GM12878 (cell line): Measurements from ENCODE around the gene ANGEL2. TPM values are rescaled to one million over a fixed set of nuclear protein-coding genes. Genes with fewer than 3 reads are reported as not detected.
A peak's percentile ranks its signal among the peaks of the same experiment; 100 is the strongest.

ENCODE experiments used
- BRCA1 ChIP-seq: IDR thresholded peaks from 2 replicates; pipeline ENCODE4 v1.6.1; 2011; ENCODE audit warnings: low read depth, low read length, improper control_type of control experiment
- CHD2 ChIP-seq: IDR thresholded peaks from 2 replicates; pipeline ENCODE4 v1.6.1; 2011; ENCODE audit warnings: low read depth, low read length, improper control_type of control experiment, borderline replicate concordance
- DPF2 ChIP-seq: fragments of 450-650 bp; IDR thresholded peaks from 2 replicates; pipeline ENCODE4 v1.6.1; 2017; ENCODE audit warnings: mild to moderate bottlenecking
- EGR1 ChIP-seq, 2 experiments: IDR thresholded peaks; 1 replicate in 1 of 2; 2 replicates in 1 of 2; pipeline ENCODE4 v1.6.1; 2011 to 2012; ENCODE audit warnings: low read depth in 2 of 2, low read length in 2 of 2, borderline replicate concordance in 1 of 2, mild to moderate bottlenecking in 1 of 2, moderate library complexity in 1 of 2
- ETV6 ChIP-seq, 2 experiments: fragments of 450-650 bp in 1 of 2; IDR thresholded peaks in 1 of 2; conservative IDR thresholded peaks in 1 of 2; 2 replicates each; pipeline ENCODE4 v1.6.1; 2014; ENCODE audit warnings: antibody characterized with exemption in 1 of 2, borderline replicate concordance in 1 of 2, low read depth in 1 of 2, mild to moderate bottlenecking in 1 of 2, moderate library complexity in 1 of 2
- IKZF2 ChIP-seq, 2 experiments: fragments of 450-650 bp; IDR thresholded peaks; 2 replicates each; pipeline ENCODE4 v1.6.1; 2017; ENCODE audit warnings: mild to moderate bottlenecking in 2 of 2, moderate library complexity in 2 of 2
- JUND ChIP-seq: IDR thresholded peaks from 2 replicates; pipeline ENCODE4 v1.6.1; 2012; ENCODE audit warnings: low read depth, mild to moderate bottlenecking, low read length, improper control_type of control experiment, moderate library complexity
- MTA2 ChIP-seq: fragments of 450-650 bp; IDR thresholded peaks from 2 replicates; pipeline ENCODE4 v1.6.1; 2016; ENCODE audit warnings: low read depth, mild to moderate bottlenecking, moderate library complexity
- MTA3 ChIP-seq: IDR thresholded peaks from 2 replicates; pipeline ENCODE4 v1.6.1; 2012; ENCODE audit warnings: low read length, inconsistent platforms, borderline replicate concordance
- NR2F1 ChIP-seq: fragments of 450-650 bp; conservative IDR thresholded peaks from 2 replicates; pipeline ENCODE4 v1.6.1; 2017; ENCODE audit warnings: mild to moderate bottlenecking
- PAX8 ChIP-seq: fragments of 450-650 bp; IDR thresholded peaks from 2 replicates; pipeline ENCODE4 v1.6.1; 2017; ENCODE audit warnings: mild to moderate bottlenecking, moderate library complexity
- RAD51 ChIP-seq: fragments of 450-650 bp; IDR thresholded peaks from 2 replicates; pipeline ENCODE4 v1.6.1; 2016; ENCODE audit warnings: moderate library complexity, mild to moderate bottlenecking, inconsistent platforms
- RFX5 ChIP-seq: IDR thresholded peaks from 2 replicates; pipeline ENCODE4 v1.6.1; 2011; ENCODE audit warnings: low read depth, low read length, improper control_type of control experiment
- TCF12 ChIP-seq: IDR thresholded peaks from 2 replicates; pipeline ENCODE4 v1.6.1; 2011; ENCODE audit warnings: low read depth, mild to moderate bottlenecking, low read length
- WRNIP1 ChIP-seq: IDR thresholded peaks from 2 replicates; pipeline ENCODE4 v1.6.1; 2011; ENCODE audit warnings: low read depth, low read length, improper control_type of control experiment, borderline replicate concordance
- ZBED1 ChIP-seq: IDR thresholded peaks from 2 replicates; pipeline ENCODE4 v1.6.1; 2016; ENCODE audit warnings: borderline replicate concordance
- ZNF622 ChIP-seq: fragments of 450-650 bp; IDR thresholded peaks from 2 replicates; pipeline ENCODE4 v1.6.1; 2017; ENCODE audit warnings: mild to moderate bottlenecking, inconsistent platforms
- ZSCAN29 ChIP-seq: fragments of 450-650 bp; IDR thresholded peaks from 2 replicates; pipeline ENCODE4 v1.6.1; 2017; ENCODE audit warnings: mild to moderate bottlenecking, moderate library complexity
- polyA plus RNA-seq, 11 experiments: library from polyadenylated mRNA; depleted of rRNA in 4 of 11; unstranded in 6 of 11; stranded (reverse) in 5 of 11; fragments of >200 nt; fragmentation: Nextera tagmentation in 4 of 11; fragmentation: Illumina TruSeq in 1 of 11; extraction: Ambion mirVana in 4 of 11; extraction: Trizol in 1 of 11; gene quantifications; 1 replicate in 1 of 11; 2 replicates in 10 of 11; pipeline versions ENCODE4 v1.2.1 to v1.2.3, GENCODE V29; 2011 to 2016; ENCODE audit warnings: inconsistent platforms in 2 of 11, missing spikeins in 2 of 11, low read depth in 1 of 11
- total RNA-seq, 4 experiments: library from RNA; depleted of rRNA in 3 of 4; stranded (reverse); fragments of >200 nt in 3 of 4; fragmentation: Illumina TruSeq in 1 of 4; extraction: Trizol in 1 of 4; gene quantifications; 2 replicates each; pipeline versions ENCODE4 v1.2.1 to v1.2.3, GENCODE V29; 2013 to 2021
- TF ChIP-seq, protein P1 (sequence below): IDR thresholded peaks from 2 replicates; pipeline ENCODE4 v1.6.1; 2011; ENCODE audit warnings: borderline replicate concordance, low read depth, mild to moderate bottlenecking, moderate library complexity, mixed read lengths, low read length; ENCODE audit not compliant: insufficient read depth; ENCODE audit errors: extremely low read length
- TF ChIP-seq, protein P2 (sequence below): fragments of 450-650 bp; IDR thresholded peaks from 2 replicates; pipeline ENCODE4 v1.6.1; 2017; ENCODE audit warnings: mild to moderate bottlenecking
- TF ChIP-seq, protein P3 (sequence below): fragments of 450-650 bp; IDR thresholded peaks from 2 replicates; pipeline ENCODE4 v1.6.1; 2016; ENCODE audit warnings: mild to moderate bottlenecking
- TF ChIP-seq, protein P4 (sequence below): IDR thresholded peaks from 2 replicates; pipeline ENCODE4 v1.6.1; 2012; ENCODE audit warnings: low read depth, low read length, improper control_type of control experiment
- TF ChIP-seq, protein P5 (sequence below): fragments of 450-650 bp; formaldehyde crosslinking; IDR thresholded peaks from 2 replicates; pipeline ENCODE4 v1.4.0; 2022; ENCODE audit warnings: mild to moderate bottlenecking, moderate library complexity

The ANGEL2 gene
- total and polyA plus RNA-seq, 10 of the 15 experiments (the other 5 are each of a cell fraction or from before 2014, with no cell fraction given): 6.3 to 53.9 (median 30.7) TPM

DNA sequence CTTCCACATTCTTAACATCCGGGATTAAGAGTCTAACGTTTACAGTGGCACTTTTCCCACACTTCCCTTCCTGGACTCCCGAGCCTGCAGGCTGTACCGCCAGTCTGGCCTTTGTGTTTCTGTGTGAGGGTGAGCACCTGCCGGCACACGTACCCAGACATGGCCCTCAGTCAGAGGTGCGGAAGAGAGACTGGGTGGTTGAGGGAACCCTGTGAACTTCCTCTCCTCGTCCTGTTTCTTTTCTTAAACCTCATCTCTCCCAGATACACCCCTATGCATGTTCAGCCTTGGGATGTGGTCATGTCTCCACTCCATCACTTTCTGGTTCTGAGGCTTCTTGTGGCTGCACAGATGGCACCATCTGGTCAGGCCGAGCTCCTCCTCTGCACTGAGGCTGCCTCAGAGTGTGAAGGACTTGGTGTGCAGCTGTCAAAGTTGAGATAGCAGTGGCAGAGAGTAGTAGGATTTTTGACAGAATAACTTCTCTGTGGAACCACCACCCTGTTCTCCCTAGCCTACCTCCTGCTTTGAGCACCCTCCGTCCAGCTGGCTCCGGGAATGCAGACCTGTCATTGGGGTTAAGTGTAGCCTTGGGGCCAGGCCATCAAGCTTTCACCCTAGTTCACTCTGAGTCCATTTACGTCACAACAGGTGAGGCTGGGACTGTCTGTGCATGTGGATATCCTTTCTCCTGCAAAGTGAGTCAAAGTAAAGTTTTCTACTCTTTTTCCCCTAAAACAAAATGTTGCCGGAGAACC lies 33.9 kb downstream of the ANGEL2 start (continued):
- TF ChIP-seq, protein P1, sequence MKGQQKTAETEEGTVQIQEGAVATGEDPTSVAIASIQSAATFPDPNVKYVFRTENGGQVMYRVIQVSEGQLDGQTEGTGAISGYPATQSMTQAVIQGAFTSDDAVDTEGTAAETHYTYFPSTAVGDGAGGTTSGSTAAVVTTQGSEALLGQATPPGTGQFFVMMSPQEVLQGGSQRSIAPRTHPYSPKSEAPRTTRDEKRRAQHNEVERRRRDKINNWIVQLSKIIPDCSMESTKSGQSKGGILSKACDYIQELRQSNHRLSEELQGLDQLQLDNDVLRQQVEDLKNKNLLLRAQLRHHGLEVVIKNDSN: no peak
- TF ChIP-seq, protein P2, sequence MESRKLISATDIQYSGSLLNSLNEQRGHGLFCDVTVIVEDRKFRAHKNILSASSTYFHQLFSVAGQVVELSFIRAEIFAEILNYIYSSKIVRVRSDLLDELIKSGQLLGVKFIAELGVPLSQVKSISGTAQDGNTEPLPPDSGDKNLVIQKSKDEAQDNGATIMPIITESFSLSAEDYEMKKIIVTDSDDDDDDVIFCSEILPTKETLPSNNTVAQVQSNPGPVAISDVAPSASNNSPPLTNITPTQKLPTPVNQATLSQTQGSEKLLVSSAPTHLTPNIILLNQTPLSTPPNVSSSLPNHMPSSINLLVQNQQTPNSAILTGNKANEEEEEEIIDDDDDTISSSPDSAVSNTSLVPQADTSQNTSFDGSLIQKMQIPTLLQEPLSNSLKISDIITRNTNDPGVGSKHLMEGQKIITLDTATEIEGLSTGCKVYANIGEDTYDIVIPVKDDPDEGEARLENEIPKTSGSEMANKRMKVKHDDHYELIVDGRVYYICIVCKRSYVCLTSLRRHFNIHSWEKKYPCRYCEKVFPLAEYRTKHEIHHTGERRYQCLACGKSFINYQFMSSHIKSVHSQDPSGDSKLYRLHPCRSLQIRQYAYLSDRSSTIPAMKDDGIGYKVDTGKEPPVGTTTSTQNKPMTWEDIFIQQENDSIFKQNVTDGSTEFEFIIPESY: no peak
- TF ChIP-seq NR2F1 (no peak), WRNIP1 (no peak), MTA2 (no peak), ETV6 (conservative IDR thresholded peaks at IDR 0.05 in 1 of 2, IDR thresholded peaks at IDR 0.05 in 1 of 2; ENCODE audit: borderline replicate concordance in 1 of 2, low read depth in 1 of 2) (no peak), ZSCAN29 (no peak), RFX5 (no peak), IKZF2 (IDR thresholded peaks at IDR 0.05) (peak in 1 of 2 experiments; percentile 40; a peak in 2 of 4 replicates), PAX8 (no peak), ZNF622 (no peak), MTA3 (no peak; the same call in 1 of the 2 replicates), DPF2 (no peak), TCF12 (peak; percentile 96), RAD51 (no peak), JUND (no peak), BRCA1 (no peak), EGR1 (IDR thresholded peaks at IDR 0.05; ENCODE audit: borderline replicate concordance in 1 of 2, low read depth in 2 of 2, low read length in 2 of 2) (no peak), ZBED1 (peak; percentile 70; the same call in 1 of the 2 replicates), CHD2 (no peak)
- TF ChIP-seq, protein P3, sequence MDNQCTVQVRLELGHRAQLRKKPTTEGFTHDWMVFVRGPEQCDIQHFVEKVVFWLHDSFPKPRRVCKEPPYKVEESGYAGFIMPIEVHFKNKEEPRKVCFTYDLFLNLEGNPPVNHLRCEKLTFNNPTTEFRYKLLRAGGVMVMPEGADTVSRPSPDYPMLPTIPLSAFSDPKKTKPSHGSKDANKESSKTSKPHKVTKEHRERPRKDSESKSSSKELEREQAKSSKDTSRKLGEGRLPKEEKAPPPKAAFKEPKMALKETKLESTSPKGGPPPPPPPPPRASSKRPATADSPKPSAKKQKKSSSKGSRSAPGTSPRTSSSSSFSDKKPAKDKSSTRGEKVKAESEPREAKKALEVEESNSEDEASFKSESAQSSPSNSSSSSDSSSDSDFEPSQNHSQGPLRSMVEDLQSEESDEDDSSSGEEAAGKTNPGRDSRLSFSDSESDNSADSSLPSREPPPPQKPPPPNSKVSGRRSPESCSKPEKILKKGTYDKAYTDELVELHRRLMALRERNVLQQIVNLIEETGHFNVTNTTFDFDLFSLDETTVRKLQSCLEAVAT: no peak
- TF ChIP-seq, protein P4, sequence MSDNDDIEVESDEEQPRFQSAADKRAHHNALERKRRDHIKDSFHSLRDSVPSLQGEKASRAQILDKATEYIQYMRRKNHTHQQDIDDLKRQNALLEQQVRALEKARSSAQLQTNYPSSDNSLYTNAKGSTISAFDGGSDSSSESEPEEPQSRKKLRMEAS: peak; percentile 78
- TF ChIP-seq, protein P5, sequence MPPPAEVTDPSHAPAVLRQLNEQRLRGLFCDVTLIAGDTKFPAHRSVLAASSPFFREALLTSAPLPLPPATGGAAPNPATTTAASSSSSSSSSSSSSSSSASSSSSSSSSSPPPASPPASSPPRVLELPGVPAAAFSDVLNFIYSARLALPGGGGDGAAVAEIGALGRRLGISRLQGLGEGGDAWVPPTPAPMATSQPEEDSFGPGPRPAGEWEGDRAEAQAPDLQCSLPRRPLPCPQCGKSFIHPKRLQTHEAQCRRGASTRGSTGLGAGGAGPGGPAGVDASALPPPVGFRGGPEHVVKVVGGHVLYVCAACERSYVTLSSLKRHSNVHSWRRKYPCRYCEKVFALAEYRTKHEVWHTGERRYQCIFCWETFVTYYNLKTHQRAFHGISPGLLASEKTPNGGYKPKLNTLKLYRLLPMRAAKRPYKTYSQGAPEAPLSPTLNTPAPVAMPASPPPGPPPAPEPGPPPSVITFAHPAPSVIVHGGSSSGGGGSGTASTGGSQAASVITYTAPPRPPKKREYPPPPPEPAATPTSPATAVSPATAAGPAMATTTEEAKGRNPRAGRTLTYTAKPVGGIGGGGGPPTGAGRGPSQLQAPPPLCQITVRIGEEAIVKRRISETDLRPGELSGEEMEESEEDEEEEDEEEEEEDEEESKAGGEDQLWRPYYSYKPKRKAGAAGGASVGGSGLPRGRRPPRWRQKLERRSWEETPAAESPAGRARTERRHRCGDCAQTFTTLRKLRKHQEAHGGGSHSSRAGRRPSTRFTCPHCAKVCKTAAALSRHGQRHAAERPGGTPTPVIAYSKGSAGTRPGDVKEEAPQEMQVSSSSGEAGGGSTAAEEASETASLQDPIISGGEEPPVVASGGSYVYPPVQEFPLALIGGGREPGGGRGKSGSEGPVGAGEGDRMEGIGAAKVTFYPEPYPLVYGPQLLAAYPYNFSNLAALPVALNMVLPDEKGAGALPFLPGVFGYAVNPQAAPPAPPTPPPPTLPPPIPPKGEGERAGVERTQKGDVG (CRISPR knock-in tag): no peak
